Nephron (organoid): ENCODE measurements around the gene GLI2.

Experiments used
- H3K27ac Mint-ChIP-seq, 3 experiments: 2 replicates each; pipeline ENCODE4 v1.8.0; 2020; ENCODE audit warnings: mixed read lengths in 3 of 3, mild to moderate bottlenecking in 2 of 3, moderate library complexity in 1 of 3
- H3K27me3 Mint-ChIP-seq: 2 replicates; pipeline ENCODE4 v1.8.0; 2021; ENCODE audit warnings: low read depth, mild to moderate bottlenecking, moderate library complexity, mixed read lengths
- H3K36me3 Mint-ChIP-seq: 2 replicates; pipeline ENCODE4 v1.8.0; 2020; ENCODE audit warnings: low read depth, mixed read lengths
- H3K4me1 Mint-ChIP-seq: 2 replicates; pipeline ENCODE4 v1.8.0; 2020; ENCODE audit warnings: mixed read lengths
- H3K4me3 Mint-ChIP-seq, 3 experiments: 2 replicates each; pipeline ENCODE4 v1.8.0; 2020; ENCODE audit warnings: mild to moderate bottlenecking in 3 of 3, mixed read lengths in 3 of 3, moderate library complexity in 2 of 3
- H3K9me3 Mint-ChIP-seq: 2 replicates; pipeline ENCODE4 v1.8.0; 2020; ENCODE audit warnings: mixed read lengths
- TF ChIP-seq, protein P1 (sequence below), 3 experiments: fragments of 200-600 bp; sonication (generic); IDR thresholded peaks; one replicate each; pipeline ENCODE4 v1.5.0; 2021; ENCODE audit warnings: antibody characterized with exemption in 3 of 3; ENCODE audit not compliant: unreplicated experiment in 3 of 3

Gene GLI2

DNA sequence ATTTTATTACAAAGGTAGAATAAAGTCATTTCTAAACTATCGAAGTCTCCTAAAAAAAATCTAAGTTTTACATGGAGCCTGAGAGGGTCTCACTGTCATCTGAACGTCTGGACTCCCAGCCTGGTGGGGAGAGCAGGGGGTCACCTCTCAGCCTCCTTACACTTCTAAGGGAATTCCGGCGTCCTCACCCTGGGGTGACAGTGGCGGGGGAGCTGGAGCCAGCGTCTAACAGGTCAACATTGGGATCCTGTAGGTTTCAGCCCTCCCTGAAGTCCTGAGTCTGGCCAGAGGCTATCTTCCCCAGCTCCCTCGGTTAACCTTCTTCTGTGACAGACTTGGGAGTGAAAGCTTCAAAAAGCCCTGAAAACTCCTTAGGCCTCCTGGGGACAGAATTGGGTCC lies 34.6 kb upstream of the GLI2 start:
- TF ChIP-seq, protein P1, sequence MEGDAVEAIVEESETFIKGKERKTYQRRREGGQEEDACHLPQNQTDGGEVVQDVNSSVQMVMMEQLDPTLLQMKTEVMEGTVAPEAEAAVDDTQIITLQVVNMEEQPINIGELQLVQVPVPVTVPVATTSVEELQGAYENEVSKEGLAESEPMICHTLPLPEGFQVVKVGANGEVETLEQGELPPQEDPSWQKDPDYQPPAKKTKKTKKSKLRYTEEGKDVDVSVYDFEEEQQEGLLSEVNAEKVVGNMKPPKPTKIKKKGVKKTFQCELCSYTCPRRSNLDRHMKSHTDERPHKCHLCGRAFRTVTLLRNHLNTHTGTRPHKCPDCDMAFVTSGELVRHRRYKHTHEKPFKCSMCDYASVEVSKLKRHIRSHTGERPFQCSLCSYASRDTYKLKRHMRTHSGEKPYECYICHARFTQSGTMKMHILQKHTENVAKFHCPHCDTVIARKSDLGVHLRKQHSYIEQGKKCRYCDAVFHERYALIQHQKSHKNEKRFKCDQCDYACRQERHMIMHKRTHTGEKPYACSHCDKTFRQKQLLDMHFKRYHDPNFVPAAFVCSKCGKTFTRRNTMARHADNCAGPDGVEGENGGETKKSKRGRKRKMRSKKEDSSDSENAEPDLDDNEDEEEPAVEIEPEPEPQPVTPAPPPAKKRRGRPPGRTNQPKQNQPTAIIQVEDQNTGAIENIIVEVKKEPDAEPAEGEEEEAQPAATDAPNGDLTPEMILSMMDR (IDR thresholded peaks at IDR 0.05; ENCODE audit: unreplicated experiment in 3 of 3) = no peak
- peaks cover 2% of the 10 kb centered on the region for H3K9me3 Mint-ChIP-seq
- no peak overlapping the region for H3K27ac Mint-ChIP-seq
- peaks cover 42% of the 10 kb centered on the region for H3K27me3 Mint-ChIP-seq
- peaks cover 27% of the 10 kb centered on the region for H3K4me1 Mint-ChIP-seq
- H3K36me3 Mint-ChIP-seq = no peaks in the 10 kb centered on the region
- no peak overlapping the region for H3K4me3 Mint-ChIP-seq

DNA sequence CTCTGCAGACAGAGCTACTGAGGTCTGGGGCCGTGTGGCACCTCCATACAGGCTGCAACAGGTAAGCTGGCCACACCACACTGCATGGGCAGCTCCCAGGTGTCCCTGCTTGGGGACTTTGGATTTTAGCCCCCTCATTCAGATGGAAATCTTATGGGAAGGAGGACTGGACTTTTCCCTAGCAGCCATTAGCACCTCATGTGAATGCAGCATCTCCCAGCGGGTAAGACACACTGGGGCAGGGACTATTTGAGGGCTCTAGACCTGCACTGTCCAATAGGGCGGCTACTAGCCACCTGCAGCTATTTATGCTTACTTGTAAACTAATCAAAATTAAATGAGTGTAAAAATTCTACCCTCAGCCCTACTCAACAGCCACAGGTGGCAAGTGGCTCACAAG lies 34.2 kb upstream of the GLI2 start:
- Mint-ChIP-seq H3K36me3 (no peaks in the 10 kb centered on the region), H3K9me3 (peaks cover 2% of the 10 kb centered on the region), H3K4me3 (no peak overlapping the region), H3K4me1 (peaks cover 27% of the 10 kb centered on the region), H3K27ac (peak overlapping the region in 1 of 3 experiments; percentile 56), H3K27me3 (peaks cover 46% of the 10 kb centered on the region)
- TF ChIP-seq, protein P1 (IDR thresholded peaks at IDR 0.05; ENCODE audit: unreplicated experiment in 3 of 3) = no peak

- TF ChIP-seq, protein P1 (IDR thresholded peaks at IDR 0.05; ENCODE audit: unreplicated experiment in 3 of 3) = no peak
- Mint-ChIP-seq H3K9me3 (peaks cover 2% of the 10 kb centered on the region), H3K4me3 (peak overlapping the region in 1 of 3 experiments; percentile 3), H3K36me3 (no peaks in the 10 kb centered on the region), H3K27ac (peak overlapping the region in 2 of 3 experiments; percentile 56 to 67), H3K4me1 (peaks cover 27% of the 10 kb centered on the region), H3K27me3 (peaks cover 46% of the 10 kb centered on the region)
These were observed 33.6 kb upstream of the GLI2 start for GRCh38 chr2:120702061-120702460.

GRCh38 chr2:120702801-120703200 lies 32.9 kb upstream of the GLI2 start:
- Mint-ChIP-seq H3K36me3 (no peaks in the 10 kb centered on the region), H3K4me3 (no peak overlapping the region), H3K4me1 (peaks cover 27% of the 10 kb centered on the region), H3K9me3 (peaks cover 2% of the 10 kb centered on the region), H3K27ac (peak overlapping the region; percentile 62 to 67 (median 65)), H3K27me3 (peaks cover 47% of the 10 kb centered on the region)
- TF ChIP-seq, protein P1 (IDR thresholded peaks at IDR 0.05; ENCODE audit: unreplicated experiment in 3 of 3) = no peak

DNA sequence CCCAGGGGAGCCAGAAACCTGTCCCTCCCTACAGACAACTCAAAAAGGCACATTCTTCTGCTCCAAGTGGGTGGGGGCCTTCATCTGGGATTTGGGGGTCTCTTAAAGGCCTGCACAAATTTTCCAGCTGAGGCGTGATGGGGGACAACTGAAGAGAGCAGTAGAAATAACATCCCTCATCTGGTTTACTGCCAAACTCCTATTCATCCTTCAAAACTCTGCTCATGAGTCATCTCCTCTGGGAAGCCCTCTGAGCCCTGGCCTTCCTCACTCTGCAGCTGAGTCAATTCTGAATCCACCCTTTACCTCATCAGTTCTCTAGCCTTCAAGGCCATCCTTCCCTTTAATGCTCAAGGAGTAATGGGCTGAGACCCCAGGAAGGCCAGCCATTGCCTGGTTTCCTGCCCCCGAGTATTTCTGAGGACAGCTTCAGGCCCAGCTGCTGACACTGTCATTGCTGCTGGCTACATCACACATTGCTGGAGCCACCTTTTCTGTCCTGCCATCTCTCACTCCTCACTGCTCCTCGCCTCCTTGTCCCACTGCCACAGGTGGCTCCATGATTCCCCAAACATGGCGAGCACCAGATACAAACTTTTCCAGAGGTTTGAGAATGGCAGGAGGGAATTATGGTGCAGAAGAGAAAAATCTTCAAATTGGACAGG lies 32.2 kb upstream of the GLI2 start:
- peaks cover 2% of the 10 kb centered on the region for H3K9me3 Mint-ChIP-seq
- H3K4me3 Mint-ChIP-seq = no peak overlapping the region
- H3K4me1 Mint-ChIP-seq = peaks cover 27% of the 10 kb centered on the region
- no peaks in the 10 kb centered on the region for H3K36me3 Mint-ChIP-seq
- H3K27ac Mint-ChIP-seq = peak overlapping the region; percentile 53 to 65 (median 62)
- H3K27me3 Mint-ChIP-seq = peaks cover 54% of the 10 kb centered on the region
- TF ChIP-seq, protein P1 (IDR thresholded peaks at IDR 0.05; ENCODE audit: unreplicated experiment in 3 of 3) = no peak

DNA sequence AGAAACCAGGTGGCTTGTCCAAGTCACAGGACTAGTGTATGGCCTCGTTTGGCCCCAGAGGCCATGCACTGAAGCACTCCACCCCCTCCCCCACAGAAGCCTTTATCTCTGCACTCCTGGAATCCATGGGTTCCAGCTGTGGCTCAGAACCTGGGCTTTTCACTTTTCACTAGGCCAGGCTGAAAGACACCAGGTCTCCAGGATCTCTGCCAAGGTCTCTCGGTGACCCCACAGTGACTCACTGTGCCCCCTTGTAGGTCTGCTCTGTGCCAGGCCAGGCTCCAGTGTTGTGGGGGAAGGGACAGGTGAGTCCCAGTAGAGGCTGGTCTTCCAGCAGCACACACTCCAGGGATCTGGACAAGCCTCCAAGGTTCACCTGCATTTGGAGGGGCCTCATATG lies 31.0 kb upstream of the GLI2 start:
- Mint-ChIP-seq H3K36me3 (no peaks in the 10 kb centered on the region), H3K27me3 (peaks cover 56% of the 10 kb centered on the region), H3K27ac (no peak overlapping the region), H3K4me1 (peaks cover 27% of the 10 kb centered on the region), H3K9me3 (peaks cover 2% of the 10 kb centered on the region), H3K4me3 (no peak overlapping the region)
- TF ChIP-seq, protein P1 (IDR thresholded peaks at IDR 0.05; ENCODE audit: unreplicated experiment in 3 of 3) = no peak
